Measurements from ENCODE around the gene POU2F3.

The POU2F3 gene

DNA sequence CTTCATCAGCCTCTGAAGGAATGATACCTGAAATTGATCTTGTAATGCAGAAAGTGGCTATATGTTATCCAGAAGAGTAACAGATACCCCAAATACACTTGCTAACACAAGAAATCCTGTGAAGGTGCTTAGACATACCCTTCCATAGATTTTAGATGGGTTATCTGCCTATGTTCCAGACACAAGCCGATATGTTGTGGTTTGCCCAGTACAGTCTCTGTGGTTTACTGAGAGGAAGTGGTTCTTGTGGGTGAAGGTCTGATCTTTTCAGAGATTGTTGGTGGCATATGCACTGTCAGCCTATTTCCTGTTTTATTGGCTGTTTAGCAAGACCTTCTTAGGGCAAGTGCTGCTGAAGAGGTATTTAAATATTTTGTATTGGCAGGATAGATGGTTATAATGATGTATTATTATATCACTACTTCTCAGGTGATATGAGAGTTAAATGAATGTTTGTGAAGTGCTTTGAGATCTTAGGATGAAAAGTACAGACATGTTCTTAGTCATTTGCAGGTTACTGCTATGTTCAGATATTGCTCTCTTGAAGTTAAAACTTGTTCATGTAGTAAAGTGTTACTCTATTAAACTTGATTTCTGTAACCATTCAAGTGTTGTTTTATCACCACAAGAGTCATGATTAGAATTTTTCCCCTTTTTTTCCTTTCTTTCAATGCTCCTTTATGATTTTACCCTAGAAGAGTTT, 104.5 kb downstream of the POU2F3 start:
- no peak for DNase-seq

DNA sequence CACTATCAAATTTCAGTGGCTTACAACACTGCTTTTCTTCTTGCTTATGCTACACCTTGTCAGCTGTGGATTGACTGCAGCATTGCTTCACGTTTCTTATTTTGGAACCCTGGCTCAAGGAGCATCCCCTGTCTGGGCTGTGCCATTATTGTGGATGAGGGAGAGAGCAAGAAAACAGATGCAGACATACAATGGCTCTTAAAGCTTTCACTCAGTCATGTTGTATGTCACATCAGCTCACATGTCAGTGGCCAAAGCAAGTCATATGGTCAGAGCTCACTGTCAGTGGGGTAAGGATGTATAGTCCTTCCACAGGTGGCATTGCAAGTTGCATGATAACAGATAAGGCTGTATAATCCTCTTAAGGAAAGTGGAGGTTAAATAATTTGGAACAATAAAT, 106.3 kb downstream of the POU2F3 start:
- DNase-seq: no peak

DNA sequence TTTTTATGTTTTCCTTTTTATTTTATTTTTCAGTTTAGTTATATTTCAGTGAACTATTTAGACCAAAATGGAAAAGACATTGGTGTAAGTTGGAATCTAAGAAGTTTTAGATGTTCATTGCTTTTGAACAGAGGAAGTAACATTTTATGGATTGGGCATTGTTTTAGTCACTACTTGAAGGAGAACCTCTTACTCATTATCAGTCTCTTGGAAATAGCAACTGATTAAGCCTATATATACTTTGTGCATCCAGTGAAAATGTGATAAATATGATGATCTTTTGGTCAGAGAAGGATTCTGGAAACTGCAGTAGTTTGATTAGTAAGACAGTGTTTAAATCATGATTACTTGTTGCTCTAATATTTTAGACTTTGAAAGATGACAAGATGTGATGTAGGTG, 110.7 kb downstream of the POU2F3 start:
- no peak for DNase-seq

DNA sequence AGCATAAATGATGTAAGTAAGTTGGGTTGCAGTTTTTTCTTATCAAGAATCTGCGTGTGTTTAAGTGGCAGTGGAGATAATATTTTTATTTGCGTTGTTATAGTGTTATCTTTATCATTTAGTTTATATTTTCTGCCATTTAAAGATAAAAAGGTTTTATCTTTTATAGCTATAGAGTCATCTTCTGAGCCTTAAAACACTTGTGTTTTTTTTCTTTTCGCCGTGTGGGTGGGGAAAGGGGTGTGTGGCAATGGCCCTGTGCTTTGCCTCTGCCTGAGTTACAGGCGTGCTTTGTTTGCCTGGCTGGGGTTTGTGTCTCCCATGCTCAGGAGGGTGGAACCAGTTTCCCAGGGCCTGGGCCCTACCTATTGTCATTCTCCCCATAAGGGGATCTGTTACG, 112.5 kb downstream of the POU2F3 start:
- no peak for DNase-seq

DNA sequence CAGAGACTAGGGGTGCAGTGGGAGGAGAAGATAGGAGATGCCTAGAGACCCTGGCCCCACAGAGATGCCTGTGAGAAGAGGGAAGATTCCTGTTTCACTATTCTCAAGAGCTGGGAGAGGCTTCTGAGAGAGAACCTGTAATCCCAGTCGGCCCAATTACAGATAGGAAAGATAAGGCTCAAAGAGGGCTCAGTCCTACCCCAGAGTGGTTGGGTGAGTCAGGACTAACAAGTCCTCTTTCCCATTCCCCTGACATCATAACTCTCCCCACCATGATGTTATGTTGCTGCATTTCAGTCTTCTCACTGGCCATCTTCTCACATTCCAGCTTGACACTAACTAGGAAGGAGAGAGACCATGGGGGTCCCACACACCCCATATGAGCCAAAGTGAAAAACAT, 114.1 kb downstream of the POU2F3 start:
- no peak for DNase-seq

DNA sequence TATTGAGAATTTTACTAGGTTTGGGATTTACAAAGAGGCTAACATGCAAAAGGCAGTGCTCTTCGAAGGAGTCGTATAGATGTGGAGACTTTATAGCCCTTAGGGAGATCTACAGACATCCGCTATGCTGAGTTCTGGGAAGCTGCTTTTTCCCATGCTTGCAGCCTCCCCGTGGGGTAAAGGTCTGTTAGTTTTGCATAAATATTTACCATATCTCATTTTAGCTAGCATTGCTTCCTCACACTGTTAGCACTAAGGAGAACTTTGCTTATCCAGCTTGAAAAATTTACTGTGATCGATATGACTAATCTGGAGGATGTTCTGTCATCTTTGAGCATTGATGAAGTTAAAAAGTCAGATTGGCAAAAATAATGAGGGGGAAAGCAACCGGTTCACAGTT, 114.8 kb downstream of the POU2F3 start:
- DNase-seq: no peak

DNA sequence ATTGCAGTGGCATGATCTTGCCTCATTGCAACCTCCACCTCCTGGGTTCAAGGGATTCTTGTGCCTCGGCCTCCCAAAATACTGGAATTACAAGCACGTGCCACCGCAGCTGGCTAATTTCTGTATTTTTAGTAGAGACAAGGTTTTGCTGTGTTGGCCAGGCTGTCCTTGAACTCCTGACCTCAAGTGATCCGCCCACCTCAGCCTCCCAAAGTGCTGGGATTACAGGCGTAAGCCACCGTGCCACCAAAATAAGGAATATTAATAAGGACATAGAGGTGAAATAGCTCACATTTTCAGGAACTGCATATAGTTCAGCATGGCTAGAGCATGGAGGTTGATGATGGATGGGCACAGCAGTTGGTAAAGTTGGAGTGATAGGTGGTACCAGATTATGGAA, 117.7 kb downstream of the POU2F3 start:
- DNase-seq: no peak

DNA sequence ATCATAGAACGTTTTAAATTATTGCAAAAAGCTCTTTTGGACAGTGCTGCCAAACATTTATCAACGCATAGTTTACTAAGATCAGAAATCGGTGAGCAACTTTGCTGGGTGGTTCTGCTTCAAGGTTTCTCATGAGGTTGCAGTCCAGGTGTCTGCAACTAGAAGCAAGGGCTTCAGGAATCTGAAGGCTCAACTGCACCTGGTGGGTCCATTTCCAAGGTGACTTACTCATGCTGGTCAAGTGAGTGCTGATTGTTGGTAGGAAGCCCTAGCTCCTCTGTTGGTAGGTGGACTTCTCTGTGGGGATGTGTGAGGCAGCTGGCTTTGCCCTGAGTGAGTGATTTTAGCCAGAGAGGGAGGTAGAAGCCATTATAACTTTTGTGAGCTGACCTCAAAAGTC, 118.8 kb downstream of the POU2F3 start:
- DNase-seq: no peak

DNA sequence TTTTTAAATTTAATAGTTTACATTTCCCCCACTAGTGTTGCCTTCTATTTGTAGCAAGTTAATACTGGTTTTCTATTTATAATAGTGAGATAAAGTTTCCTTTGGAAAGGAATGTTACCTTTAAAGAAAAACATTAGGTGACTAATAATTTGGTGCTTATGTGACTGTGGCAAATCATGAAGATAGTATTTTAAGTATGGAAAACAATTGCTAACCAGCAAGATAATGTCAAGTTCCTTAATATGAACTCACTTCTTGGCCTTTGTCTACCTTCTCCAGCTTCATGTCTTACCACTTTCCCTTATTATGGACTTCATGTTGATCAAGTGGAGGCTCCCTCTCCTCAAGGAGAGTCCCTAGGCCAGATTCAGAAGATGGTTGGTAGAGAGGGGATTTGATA, 123.5 kb downstream of the POU2F3 start:
- DNase-seq: no peak

DNA sequence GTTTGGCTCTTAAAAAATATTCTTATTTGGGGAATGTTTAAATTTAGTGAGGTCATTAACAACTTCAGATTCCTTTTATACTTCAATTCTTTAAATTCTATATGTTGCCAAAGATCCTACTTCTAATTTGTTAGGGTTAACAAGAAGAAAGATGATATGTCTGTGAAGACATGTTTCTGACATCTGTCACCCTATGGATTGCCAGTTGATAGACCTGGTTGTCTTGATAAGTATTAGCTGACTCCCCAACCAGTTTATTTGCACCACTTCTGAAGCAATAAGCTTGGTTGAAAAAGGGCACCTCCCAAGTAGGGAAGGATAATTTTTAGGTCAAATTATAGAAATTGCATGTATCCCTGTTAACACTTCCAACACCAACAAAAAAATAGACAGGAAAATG, 125.6 kb downstream of the POU2F3 start:
- DNase-seq: no peak
